Measurements from ENCODE around the gene DSTN.

The DSTN gene

DNA sequence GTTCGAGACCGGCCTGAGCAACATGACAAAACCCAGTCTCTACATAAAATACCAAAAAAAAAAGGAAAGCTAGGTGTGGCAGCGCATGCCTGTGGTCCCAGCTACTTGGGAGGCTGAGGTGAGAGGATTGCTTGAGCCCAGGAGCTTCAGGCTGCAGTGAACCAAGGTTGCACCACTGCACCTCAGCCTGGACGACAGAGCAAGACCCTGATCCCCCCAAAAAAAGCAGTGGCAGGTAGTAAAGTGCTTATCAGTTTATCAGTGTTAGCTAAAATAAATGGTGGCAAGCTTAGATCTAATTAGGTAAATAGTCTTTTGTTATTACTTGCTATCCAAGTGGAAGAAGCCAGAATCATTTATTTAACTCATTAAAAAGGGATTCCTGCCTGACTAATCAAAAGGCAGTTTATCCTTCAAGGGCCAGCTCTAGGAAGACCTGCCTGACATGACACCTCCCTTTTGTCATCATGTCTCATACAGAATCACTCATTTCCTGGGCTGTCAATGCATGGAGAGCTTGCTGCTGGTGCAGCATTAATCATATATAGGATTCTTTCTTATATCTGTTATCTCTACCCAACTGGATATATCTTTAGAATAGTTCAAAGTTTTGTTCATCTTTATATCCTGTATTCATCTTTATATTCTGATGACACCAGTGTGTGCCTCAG lies 9.6 kb downstream of the DSTN start:
- TF ChIP-seq ZFX (IDR thresholded peaks at IDR 0.05), result no peak
- TF ChIP-seq, protein P1, sequence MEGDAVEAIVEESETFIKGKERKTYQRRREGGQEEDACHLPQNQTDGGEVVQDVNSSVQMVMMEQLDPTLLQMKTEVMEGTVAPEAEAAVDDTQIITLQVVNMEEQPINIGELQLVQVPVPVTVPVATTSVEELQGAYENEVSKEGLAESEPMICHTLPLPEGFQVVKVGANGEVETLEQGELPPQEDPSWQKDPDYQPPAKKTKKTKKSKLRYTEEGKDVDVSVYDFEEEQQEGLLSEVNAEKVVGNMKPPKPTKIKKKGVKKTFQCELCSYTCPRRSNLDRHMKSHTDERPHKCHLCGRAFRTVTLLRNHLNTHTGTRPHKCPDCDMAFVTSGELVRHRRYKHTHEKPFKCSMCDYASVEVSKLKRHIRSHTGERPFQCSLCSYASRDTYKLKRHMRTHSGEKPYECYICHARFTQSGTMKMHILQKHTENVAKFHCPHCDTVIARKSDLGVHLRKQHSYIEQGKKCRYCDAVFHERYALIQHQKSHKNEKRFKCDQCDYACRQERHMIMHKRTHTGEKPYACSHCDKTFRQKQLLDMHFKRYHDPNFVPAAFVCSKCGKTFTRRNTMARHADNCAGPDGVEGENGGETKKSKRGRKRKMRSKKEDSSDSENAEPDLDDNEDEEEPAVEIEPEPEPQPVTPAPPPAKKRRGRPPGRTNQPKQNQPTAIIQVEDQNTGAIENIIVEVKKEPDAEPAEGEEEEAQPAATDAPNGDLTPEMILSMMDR (conservative IDR thresholded peaks at IDR 0.05), result no peak
- no peak overlapping the region for H3K27ac ChIP-seq

DNA sequence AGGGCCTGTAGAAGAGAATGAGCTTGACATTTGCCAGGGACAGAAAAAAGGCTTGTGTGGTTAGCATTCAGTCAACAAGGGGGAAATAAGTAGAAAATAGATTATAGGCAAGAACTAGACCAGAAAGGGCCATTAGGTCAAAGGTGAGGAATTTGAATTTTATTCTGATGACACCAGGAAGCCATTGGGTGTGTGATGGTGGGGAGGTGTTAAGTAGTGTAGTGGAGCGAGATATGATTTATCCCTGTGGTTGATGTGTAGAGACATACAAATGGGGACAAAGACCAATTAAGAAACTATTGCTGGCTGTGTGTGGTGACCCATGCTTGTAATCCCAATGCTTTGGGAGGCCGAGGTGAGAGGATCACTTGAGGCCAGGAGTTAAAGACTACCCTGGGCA lies 11.0 kb downstream of the DSTN start:
- H3K27ac ChIP-seq, result no peak overlapping the region
- no peak for TF ChIP-seq ZFX (IDR thresholded peaks at IDR 0.05)
- TF ChIP-seq, protein P1 (conservative IDR thresholded peaks at IDR 0.05), result no peak

DNA sequence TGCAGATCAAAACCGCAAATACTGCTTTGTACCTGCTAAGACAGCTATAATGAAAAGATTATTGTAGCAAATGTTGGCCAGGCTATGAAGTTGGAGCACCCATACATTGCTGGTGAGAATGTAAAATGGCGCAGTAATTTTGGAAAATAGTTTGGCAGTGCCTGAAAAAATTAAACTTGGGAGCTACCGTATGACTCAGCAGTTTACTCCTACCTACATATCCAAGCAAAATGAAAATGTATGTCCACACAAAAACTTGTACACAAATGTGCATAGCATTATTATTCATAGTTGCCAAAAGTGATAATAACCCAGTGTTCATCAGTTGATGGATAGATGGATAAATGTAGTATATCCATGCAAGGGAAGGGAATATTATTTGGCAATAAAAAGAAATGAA lies 13.3 kb downstream of the DSTN start:
- TF ChIP-seq ZFX (IDR thresholded peaks at IDR 0.05), result no peak
- TF ChIP-seq, protein P1 (conservative IDR thresholded peaks at IDR 0.05), result no peak
- no peak overlapping the region for H3K27ac ChIP-seq

DNA sequence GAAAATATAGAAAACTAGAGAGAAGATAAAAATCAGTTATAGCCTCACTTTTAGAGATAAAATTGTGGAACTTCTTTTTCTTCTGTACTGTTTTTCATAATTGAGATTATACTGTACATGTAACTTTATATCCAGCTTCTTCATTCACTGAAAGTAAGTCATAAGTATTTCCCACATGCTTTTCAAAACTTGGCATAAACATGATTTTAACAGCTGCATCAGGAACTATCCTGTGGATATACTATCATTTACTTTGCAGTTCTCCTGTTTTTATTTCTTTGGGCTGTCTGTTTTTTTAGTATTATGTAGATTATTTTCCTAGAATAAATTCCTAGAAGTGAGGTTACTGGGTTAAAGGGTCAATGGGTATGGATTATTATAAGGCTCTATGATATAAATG lies 14.8 kb downstream of the DSTN start:
- TF ChIP-seq ZFX (IDR thresholded peaks at IDR 0.05), result no peak
- TF ChIP-seq, protein P1 (conservative IDR thresholded peaks at IDR 0.05), result no peak
- H3K27ac ChIP-seq, result no peak overlapping the region

DNA sequence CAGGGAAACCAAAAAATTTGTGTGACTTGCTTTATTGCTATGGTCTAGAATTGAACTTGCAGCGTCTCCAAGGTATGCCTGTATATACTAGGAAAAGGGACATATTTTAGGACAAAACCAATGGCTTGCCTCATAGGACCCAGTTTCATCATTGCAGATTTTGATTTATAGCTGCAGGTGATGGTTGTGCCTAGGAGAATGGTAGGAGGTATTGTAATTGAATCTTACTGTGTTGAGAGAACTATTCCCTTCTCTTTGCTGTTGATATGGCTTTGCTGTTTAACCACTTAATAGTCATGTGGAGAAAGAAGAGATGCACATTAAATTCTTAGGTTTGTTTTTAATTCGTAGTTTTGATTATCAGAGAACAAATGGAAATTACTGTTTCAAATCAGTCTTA lies 16.4 kb downstream of the DSTN start:
- H3K27ac ChIP-seq, result no peak overlapping the region
- no peak for TF ChIP-seq ZFX (IDR thresholded peaks at IDR 0.05)
- TF ChIP-seq, protein P1 (conservative IDR thresholded peaks at IDR 0.05), result no peak

DNA sequence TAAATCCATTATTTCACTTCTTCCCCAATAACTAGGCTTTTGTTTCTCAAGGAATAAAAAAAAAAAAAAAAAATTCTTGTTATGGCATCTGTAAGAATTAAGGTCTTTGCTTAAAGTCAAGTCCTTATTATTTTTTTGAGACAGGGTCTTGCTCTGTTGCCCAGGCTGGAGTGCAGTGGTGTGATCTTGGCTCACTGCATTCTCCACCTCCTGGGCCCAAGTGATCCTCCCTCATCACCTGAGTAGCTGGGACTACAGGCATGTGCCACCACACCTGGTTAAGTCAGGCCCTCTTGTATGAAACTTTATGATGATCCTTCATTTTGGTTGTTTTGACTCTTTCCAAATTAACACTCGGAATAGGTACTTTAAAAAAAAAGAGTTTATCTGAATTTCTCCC lies 17.3 kb downstream of the DSTN start:
- no peak for TF ChIP-seq ZFX (IDR thresholded peaks at IDR 0.05)
- TF ChIP-seq, protein P1 (conservative IDR thresholded peaks at IDR 0.05), result no peak
- H3K27ac ChIP-seq, result no peak overlapping the region

DNA sequence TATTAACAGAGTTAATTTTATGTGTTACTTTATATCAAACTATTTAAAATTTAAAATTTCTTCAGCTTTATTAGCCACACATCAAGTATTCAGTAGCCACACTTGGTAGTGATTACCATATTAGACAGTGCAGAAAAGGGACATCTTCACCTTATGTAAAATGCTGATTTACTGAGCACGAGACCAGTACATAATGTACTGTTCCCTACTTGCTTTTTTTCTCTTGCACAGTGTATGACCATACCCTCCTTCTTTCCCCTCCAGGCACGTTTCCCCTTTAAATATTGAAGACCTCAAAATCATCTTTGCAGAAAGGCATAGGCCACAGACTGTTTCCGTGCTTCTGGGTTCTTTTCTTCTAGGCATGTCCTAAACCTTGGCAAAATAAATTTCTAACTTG lies 17.9 kb downstream of the DSTN start:
- no peak for TF ChIP-seq ZFX (IDR thresholded peaks at IDR 0.05)
- TF ChIP-seq, protein P1 (conservative IDR thresholded peaks at IDR 0.05), result no peak

More for the DNA sequence above, 17.9 kb downstream of the DSTN start:
- no peak overlapping the region for H3K27ac ChIP-seq
